ENCODE measurements around the gene PBX1. TPM values are rescaled to one million over a fixed set of nuclear protein-coding genes. Genes with fewer than 3 reads are reported as not detected.
A peak's percentile ranks its signal among the peaks of the same experiment; 100 is the strongest.

PBX1 gene
- total RNA-seq, 4 donors from 2014 or later, result 14.4 to 34.6 (median 22.0) TPM

GRCh38 chr1:164589408-164589807, 30.4 kb downstream of the PBX1 start:
- 52% methylated on average over 3 of the region's 3 CpGs for WGBS
- DNase-seq (ENCODE audit: low spot score in 2 of 2), result no peak
- H3K36me3 ChIP-seq, result no peaks in the 10 kb centered on the region
- peak overlapping the region; percentile 68 for H3K27ac ChIP-seq
- no peaks in the 10 kb centered on the region for H3K9me3 ChIP-seq
- H3K4me3 ChIP-seq, result peak overlapping the region; percentile 27
- no peaks in the 10 kb centered on the region for H3K27me3 ChIP-seq
- H3K4me1 ChIP-seq, result peaks cover 28% of the 10 kb centered on the region
- TF ChIP-seq EP300 (IDR thresholded peaks at IDR 0.05), result no peak
- TF ChIP-seq CTCF (IDR thresholded peaks at IDR 0.05), result no peak
- TF ChIP-seq POLR2AphosphoS5 (IDR thresholded peaks at IDR 0.05), result no peak
- TF ChIP-seq POLR2A (IDR thresholded peaks at IDR 0.05), result no peak

DNA sequence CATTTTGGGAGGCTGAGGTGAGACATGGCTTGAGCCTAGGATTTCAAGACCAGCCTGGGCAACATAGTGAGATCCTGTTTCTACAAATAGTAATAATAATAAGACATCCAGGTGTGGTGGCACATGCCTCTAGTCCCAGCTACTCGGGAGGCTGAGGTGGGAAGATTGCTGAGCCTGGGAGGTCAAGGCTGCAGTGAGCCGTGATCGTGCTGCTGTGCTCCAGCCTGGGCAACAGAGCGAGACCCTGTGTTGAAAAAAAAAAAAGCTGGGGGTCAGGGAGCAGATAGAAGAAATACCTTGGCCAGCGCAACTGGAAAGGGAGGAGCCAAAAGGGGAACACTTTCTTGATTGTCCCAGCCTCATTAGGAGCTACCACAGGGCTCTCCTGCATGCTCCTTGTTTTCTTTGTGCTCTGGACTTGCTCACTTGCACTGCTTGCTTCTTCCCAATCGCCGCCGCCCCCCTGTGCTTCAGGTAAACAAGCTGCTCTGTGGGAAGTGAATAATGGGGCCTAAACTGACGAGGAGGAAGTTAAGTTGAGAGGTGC, 31.1 kb downstream of the PBX1 start:
- H3K36me3 ChIP-seq, result no peaks in the 10 kb centered on the region
- 87% methylated on average over 9 of the region's 9 CpGs for WGBS
- TF ChIP-seq EP300 (IDR thresholded peaks at IDR 0.05) (no peak), POLR2A (IDR thresholded peaks at IDR 0.05) (no peak), CTCF (IDR thresholded peaks at IDR 0.05) (no peak), POLR2AphosphoS5 (IDR thresholded peaks at IDR 0.05) (no peak)
- H3K27me3 ChIP-seq, result no peaks in the 10 kb centered on the region
- H3K4me3 ChIP-seq, result no peak overlapping the region
- H3K27ac ChIP-seq, result peak overlapping the region; percentile 68
- DNase-seq (ENCODE audit: low spot score in 2 of 2), result no peak
- H3K9me3 ChIP-seq, result no peaks in the 10 kb centered on the region
- peaks cover 28% of the 10 kb centered on the region for H3K4me1 ChIP-seq

DNA sequence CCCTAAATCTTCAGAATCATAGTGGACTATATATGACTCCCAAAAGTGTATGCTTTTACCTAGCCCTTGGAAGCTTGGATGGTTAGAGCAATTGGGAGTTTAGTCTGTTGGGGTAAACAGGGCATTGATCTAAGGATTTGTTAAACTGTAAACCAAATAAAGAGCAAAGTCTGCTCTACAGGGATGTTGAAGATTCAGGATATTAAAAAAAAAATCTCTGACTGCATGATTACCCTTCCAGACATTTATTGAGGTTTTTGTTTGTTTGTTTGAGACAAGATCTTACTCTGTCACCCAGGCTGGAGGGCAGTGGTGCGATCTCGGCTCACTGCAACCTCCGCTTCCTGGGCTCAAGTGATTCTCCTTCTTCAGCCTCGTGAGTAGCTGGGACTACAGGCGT, 31.6 kb downstream of the PBX1 start:
- no peak overlapping the region for H3K4me3 ChIP-seq
- no peaks in the 10 kb centered on the region for H3K36me3 ChIP-seq
- no peak overlapping the region for H3K27ac ChIP-seq
- peaks cover 28% of the 10 kb centered on the region for H3K4me1 ChIP-seq
- H3K27me3 ChIP-seq, result no peaks in the 10 kb centered on the region
- DNase-seq (ENCODE audit: low spot score in 2 of 2), result no peak
- TF ChIP-seq CTCF (IDR thresholded peaks at IDR 0.05) (no peak), POLR2A (IDR thresholded peaks at IDR 0.05) (no peak), EP300 (IDR thresholded peaks at IDR 0.05) (no peak), POLR2AphosphoS5 (IDR thresholded peaks at IDR 0.05) (no peak)
- WGBS, result 84% methylated on average over 5 of the region's 5 CpGs
- H3K9me3 ChIP-seq, result no peaks in the 10 kb centered on the region

GRCh38 chr1:164591858-164592257, 32.9 kb downstream of the PBX1 start:
- H3K27ac ChIP-seq, result no peak overlapping the region
- no peak for DNase-seq (ENCODE audit: low spot score in 2 of 2)
- H3K36me3 ChIP-seq, result no peaks in the 10 kb centered on the region
- H3K4me1 ChIP-seq, result peaks cover 28% of the 10 kb centered on the region
- no peaks in the 10 kb centered on the region for H3K27me3 ChIP-seq
- H3K4me3 ChIP-seq, result no peak overlapping the region
- no peaks in the 10 kb centered on the region for H3K9me3 ChIP-seq
- WGBS, result 69% methylated on average over 1 of the region's 1 CpG
- TF ChIP-seq CTCF (IDR thresholded peaks at IDR 0.05), result no peak
- TF ChIP-seq POLR2AphosphoS5 (IDR thresholded peaks at IDR 0.05), result no peak
- no peak for TF ChIP-seq POLR2A (IDR thresholded peaks at IDR 0.05)
- no peak for TF ChIP-seq EP300 (IDR thresholded peaks at IDR 0.05)

DNA sequence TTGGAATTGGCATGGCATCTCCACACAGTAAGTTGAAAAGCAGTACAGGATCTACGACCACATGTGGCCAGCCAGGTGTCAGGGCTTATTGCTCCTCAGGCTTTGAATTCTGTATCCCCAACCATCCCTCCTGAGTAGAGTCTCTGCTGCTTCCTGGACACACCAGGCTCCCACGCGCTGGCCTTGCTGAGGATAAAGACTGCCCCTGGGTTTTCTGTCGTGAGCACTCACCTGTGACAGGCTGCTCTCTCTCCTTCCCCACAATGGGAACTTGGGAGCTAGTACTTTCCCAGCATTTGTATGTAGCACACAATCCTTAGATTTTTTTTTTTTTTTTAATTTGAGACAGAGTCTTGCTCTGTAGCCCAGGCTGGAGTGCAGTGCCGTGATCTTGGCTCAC, 33.6 kb downstream of the PBX1 start:
- no peak for TF ChIP-seq CTCF (IDR thresholded peaks at IDR 0.05)
- TF ChIP-seq EP300 (IDR thresholded peaks at IDR 0.05), result no peak
- no peak for TF ChIP-seq POLR2A (IDR thresholded peaks at IDR 0.05)
- TF ChIP-seq POLR2AphosphoS5 (IDR thresholded peaks at IDR 0.05), result no peak
- Histone ChIP-seq H3K36me3 (no peaks in the 10 kb centered on the region), H3K4me1 (peaks cover 27% of the 10 kb centered on the region), H3K4me3 (no peak overlapping the region), H3K9me3 (no peaks in the 10 kb centered on the region), H3K27me3 (no peaks in the 10 kb centered on the region), H3K27ac (no peak overlapping the region)
- no peak for DNase-seq (ENCODE audit: low spot score in 2 of 2)
- 92% methylated on average over 5 of the region's 5 CpGs for WGBS
